PFSK-1 (cell line): ENCODE data around the gene TTC24.
A peak's percentile ranks its signal among the peaks of the same experiment; 100 is the strongest.

Experiments used
- FOXP2 ChIP-seq: optimal IDR thresholded peaks from 2 replicates; pipeline ENCODE3; 2011; ENCODE audit warnings: borderline replicate concordance, control low read depth, inconsistent platforms; ENCODE audit not compliant: insufficient read depth; ENCODE audit errors: extremely low read length, extremely low read depth
- POLR2AphosphoS5 ChIP-seq: IDR thresholded peaks from 2 replicates; pipeline ENCODE4 v1.6.1; 2012; ENCODE audit warnings: low read depth, mild to moderate bottlenecking, control low read depth, low read length, moderate library complexity
- SIN3A ChIP-seq: IDR thresholded peaks from 2 replicates; pipeline ENCODE4 v1.6.1; 2012; ENCODE audit warnings: mild to moderate bottlenecking, low read length, moderate library complexity, borderline replicate concordance; ENCODE audit not compliant: insufficient read depth
- TAF1 ChIP-seq: IDR thresholded peaks from 2 replicates; pipeline ENCODE4 v1.6.1; 2012; ENCODE audit warnings: low read length, control low read depth, borderline replicate concordance; ENCODE audit not compliant: insufficient read depth
- TF ChIP-seq, protein P1 (sequence below), 2 experiments: IDR thresholded peaks; 2 replicates each; pipeline versions ENCODE4 v1.6.1 to v1.8.0; 2011 to 2012; ENCODE audit warnings: low read depth in 2 of 2, low read length in 2 of 2, control low read depth in 1 of 2, inconsistent platforms in 1 of 2, mild to moderate bottlenecking in 1 of 2, moderate library complexity in 1 of 2; ENCODE audit not compliant: insufficient read depth in 1 of 2

TTC24 gene

DNA sequence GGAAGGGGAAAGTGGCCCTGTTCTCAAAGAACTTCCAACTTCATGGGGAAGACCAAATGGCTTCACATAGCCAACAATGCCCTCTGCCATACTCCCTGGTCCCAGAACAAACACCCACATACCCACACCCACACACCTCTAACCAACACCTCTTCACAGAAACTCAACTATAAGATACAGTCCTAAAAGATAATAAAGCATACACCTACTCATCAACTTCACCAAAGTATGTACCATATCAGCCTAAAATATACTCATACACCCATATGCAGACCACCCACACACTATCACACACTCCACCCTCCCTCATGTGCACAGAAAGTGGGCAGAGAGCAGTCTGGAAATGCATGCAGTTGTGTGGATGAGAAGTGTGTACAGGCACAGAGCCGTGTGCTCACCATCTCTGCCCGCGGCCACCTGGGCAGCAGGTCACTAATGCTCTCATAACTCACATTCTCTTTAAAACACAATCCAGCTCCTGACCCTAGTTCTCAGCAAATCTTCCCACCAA, 34.9 kb upstream of the TTC24 start:
- TF ChIP-seq POLR2AphosphoS5 (0 out of 2 replicates have a peak, but pooled peaks have one; percentile 0), FOXP2 (no peak)

DNA sequence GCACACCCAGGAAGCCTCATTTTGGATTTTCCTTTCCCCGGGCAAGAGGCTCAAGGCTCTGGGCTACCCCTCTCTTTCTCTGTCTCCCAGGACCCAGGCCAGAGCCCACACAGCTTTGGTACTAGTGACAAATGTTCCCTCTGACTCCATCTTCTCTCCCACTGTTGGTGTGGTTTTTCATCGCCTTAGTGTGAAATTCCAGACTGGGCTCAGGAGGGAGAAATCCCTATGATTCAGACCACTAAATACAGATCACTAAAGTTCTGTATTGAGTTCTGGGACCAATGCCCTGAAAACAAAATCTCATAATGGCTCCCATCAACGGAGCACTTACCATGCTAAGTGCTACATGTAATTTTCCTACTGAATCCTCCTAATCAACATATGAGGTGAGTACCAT, 33.3 kb upstream of the TTC24 start:
- TF ChIP-seq TAF1 (no peak), FOXP2 (no peak)

DNA sequence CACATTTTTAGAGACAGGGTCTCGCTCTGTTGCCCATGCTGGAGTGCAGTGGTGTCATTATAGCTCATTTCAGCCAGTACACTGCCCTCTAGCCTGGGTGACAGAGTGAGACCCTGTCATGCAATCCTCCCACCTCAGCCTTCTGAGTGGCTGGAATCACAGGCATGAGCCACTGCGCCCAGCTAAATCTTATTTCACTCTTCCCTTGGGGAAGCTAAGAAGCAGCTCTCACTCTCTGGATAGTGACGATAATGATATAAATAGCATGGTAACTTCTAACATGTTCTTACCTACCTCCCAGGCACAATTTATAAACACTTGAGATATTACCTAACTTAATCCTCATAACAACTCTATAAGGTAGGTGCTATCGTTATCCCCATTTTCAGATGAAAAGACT, 32.1 kb upstream of the TTC24 start:
- TF ChIP-seq FOXP2, result no peak
- no peak for TF ChIP-seq TAF1
- TF ChIP-seq, protein P1, sequence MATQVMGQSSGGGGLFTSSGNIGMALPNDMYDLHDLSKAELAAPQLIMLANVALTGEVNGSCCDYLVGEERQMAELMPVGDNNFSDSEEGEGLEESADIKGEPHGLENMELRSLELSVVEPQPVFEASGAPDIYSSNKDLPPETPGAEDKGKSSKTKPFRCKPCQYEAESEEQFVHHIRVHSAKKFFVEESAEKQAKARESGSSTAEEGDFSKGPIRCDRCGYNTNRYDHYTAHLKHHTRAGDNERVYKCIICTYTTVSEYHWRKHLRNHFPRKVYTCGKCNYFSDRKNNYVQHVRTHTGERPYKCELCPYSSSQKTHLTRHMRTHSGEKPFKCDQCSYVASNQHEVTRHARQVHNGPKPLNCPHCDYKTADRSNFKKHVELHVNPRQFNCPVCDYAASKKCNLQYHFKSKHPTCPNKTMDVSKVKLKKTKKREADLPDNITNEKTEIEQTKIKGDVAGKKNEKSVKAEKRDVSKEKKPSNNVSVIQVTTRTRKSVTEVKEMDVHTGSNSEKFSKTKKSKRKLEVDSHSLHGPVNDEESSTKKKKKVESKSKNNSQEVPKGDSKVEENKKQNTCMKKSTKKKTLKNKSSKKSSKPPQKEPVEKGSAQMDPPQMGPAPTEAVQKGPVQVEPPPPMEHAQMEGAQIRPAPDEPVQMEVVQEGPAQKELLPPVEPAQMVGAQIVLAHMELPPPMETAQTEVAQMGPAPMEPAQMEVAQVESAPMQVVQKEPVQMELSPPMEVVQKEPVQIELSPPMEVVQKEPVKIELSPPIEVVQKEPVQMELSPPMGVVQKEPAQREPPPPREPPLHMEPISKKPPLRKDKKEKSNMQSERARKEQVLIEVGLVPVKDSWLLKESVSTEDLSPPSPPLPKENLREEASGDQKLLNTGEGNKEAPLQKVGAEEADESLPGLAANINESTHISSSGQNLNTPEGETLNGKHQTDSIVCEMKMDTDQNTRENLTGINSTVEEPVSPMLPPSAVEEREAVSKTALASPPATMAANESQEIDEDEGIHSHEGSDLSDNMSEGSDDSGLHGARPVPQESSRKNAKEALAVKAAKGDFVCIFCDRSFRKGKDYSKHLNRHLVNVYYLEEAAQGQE (IDR thresholded peaks at IDR 0.05; ENCODE audit: insufficient read depth in 1 of 2, low read depth in 2 of 2, low read length in 2 of 2), result no peak
- TF ChIP-seq POLR2AphosphoS5, result no peak
- no peak for TF ChIP-seq SIN3A

DNA sequence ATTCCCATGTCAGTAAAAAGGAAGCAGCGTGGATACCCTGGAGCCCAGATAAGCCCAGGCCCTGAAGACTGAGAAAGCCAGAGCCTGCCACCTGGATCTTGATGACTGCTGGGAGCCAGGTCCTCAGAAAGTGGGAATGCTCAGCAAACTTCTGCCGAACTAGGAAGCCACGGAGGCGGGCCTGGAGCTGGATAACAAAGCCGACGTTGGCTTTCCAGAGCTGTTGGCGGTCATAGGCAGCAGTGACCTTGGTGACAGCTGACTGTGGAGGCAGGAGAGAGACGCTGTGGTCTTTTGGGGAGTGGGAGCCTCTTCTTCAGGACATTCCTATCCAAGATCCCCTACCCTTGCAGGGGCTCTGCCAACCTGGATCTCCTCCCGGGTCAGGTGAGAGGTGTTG, 31.5 kb upstream of the TTC24 start:
- TF ChIP-seq FOXP2 (no peak), SIN3A (no peak), TAF1 (no peak), POLR2AphosphoS5 (no peak)
- TF ChIP-seq, protein P1 (IDR thresholded peaks at IDR 0.05; ENCODE audit: insufficient read depth in 1 of 2, low read depth in 2 of 2, low read length in 2 of 2), result no peak

DNA sequence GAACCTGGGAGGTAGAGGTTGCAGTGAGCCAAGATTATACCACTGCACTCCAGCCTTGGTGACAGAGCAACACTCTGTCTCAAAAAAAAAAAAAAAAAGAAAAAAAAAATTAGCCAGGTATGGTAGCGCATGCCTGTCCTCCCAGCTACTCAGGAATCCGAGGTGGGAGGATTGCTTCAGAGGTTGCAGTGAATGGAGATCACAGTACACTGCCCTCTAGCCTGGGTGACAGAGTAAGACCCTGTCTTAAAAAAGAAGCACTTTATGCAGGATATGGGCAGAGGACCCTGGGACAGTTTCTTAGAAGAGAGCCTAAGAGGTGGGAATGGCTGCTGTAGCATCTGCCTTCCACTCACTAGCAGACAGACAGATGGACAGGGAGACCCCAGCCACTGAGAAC, 30.1 kb upstream of the TTC24 start:
- no peak for TF ChIP-seq POLR2AphosphoS5
- TF ChIP-seq, protein P1 (IDR thresholded peaks at IDR 0.05; ENCODE audit: insufficient read depth in 1 of 2, low read depth in 2 of 2, low read length in 2 of 2), result no peak
- no peak for TF ChIP-seq TAF1

DNA sequence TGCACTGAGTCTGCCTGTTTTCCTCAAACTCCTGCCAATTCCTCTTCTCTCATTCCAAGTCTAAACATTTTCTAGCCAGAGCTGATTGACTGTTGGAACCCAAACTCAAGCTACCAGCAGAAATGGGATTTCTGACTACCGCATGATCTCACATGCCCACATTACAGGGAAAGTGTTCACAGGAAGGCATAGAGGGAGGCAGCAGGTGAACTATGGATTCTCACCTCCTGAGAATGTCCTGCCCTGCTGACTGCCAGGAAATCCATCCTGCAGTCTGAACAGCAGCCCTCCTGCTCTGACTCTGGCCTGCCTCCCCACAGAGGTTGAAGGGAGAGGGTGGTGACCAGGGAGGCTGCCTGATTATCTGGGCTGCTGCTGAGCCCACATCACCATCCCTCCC, 29.7 kb upstream of the TTC24 start:
- TF ChIP-seq TAF1, result no peak

DNA sequence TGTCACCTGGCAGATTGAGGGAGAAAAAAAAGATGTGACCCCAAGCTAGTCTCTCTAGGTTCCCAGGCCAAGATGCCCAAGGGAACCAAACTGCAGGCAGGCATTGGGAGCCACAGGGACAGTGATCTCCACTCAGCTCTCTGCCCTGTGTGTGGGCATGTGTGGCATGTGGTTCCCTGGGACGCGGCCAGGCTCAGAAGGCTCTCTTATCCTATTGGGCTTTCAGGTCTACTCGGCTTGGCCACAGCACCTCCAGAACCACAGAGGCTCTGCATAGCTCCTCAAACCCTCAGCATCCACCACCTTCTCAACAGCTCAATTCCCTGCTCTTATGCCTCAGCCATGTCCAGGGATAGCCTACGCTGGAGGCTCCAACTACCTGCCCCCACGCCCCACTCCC, 29.2 kb upstream of the TTC24 start:
- TF ChIP-seq POLR2AphosphoS5 (no peak), SIN3A (no peak), TAF1 (no peak), FOXP2 (no peak)
- TF ChIP-seq, protein P1 (IDR thresholded peaks at IDR 0.05; ENCODE audit: insufficient read depth in 1 of 2, low read depth in 2 of 2, low read length in 2 of 2), result no peak
